Activated B cell treated with CpG ODN at 0.5 μM for 24 hours (primary cell): ENCODE data around the gene MRPL12. TPM values are rescaled to one million over a fixed set of nuclear protein-coding genes. Genes with fewer than 3 reads are reported as not detected.

ENCODE experiments used
- ATAC-seq: fragments of 200-7000 bp; cut with Tn5 transposase; one replicate; pipeline ENCODE4 v1.10.0; 2021; ENCODE audit warnings: low read depth, mild to moderate bottlenecking, moderate library complexity
- CTCF ChIA-PET: fragments of 350-600 bp; sonication (Branson Sonifier 250); formaldehyde crosslinking; loops from one replicate; lab custom pipeline; 2021; ENCODE audit warnings: antibody characterized with exemption; lab: Charles Lee
- POLR2A ChIA-PET: fragments of 350-600 bp; sonication (Branson Sonifier 250); formaldehyde crosslinking; loops from one replicate; lab custom pipeline; 2021; ENCODE audit warnings: antibody characterized with exemption; lab: Charles Lee
- DNase-seq: peaks from one replicate; pipeline ENCODE4 v3.0.0; 2022
- H3K27ac Mint-ChIP-seq: one replicate; pipeline ENCODE4 v1.8.0; 2020; ENCODE audit warnings: mixed read lengths
- H3K27me3 Mint-ChIP-seq: one replicate; pipeline ENCODE4 v1.8.0; 2021; ENCODE audit warnings: mixed read lengths
- H3K36me3 Mint-ChIP-seq: one replicate; pipeline ENCODE4 v1.8.0; 2021; ENCODE audit warnings: low read depth, mixed read lengths
- H3K4me1 Mint-ChIP-seq: one replicate; pipeline ENCODE4 v1.8.0; 2021; ENCODE audit warnings: mixed read lengths
- H3K4me3 Mint-ChIP-seq: one replicate; pipeline ENCODE4 v1.8.0; 2020; ENCODE audit warnings: mild to moderate bottlenecking, mixed read lengths
- H3K9me3 Mint-ChIP-seq: one replicate; pipeline ENCODE4 v1.8.0; 2020; ENCODE audit warnings: mixed read lengths
- CTCF ChIP-seq: fragments of 200-600 bp; IDR thresholded peaks from one replicate; pipeline ENCODE4 v1.8.0; 2022; ENCODE audit warnings: antibody characterized with exemption, mild to moderate bottlenecking
- intact Hi-C: fragments of 100-400 bp; cut with micrococcal nuclease; formaldehyde crosslinking; loops from one replicate; pipeline ENCODE4 v1.15.1; 2024
- total RNA-seq: library from RNA; stranded (reverse); gene quantifications from 2 replicates; pipeline ENCODE4 v1.2.3, GENCODE V29; 2022

The MRPL12 gene
- total RNA-seq, 1 donor from 2014 or later = 68.8 TPM

GRCh38 chr17:81740395-81740961 is 37.3 kb downstream of the MRPL12 start:
- no peak overlapping the region for H3K27ac Mint-ChIP-seq
- DNase-seq (no peak), ATAC-seq (no peak)
- peaks cover 6% of the 10 kb centered on the region for H3K27me3 Mint-ChIP-seq
- no peak overlapping the region for H3K4me3 Mint-ChIP-seq
- peaks cover 10% of the 10 kb centered on the region for H3K4me1 Mint-ChIP-seq
- CTCF ChIA-PET = no interaction called here
- no peaks in the 10 kb centered on the region for H3K36me3 Mint-ChIP-seq
- POLR2A ChIA-PET = no interaction called here
- no peak for TF ChIP-seq CTCF
- no peaks in the 10 kb centered on the region for H3K9me3 Mint-ChIP-seq
- intact Hi-C loops = no loop called here

- ATAC-seq (no peak), DNase-seq (no peak)
- Mint-ChIP-seq H3K27ac (no peak overlapping the region), H3K27me3 (peaks cover 6% of the 10 kb centered on the region), H3K9me3 (no peaks in the 10 kb centered on the region), H3K36me3 (no peaks in the 10 kb centered on the region), H3K4me3 (no peak overlapping the region), H3K4me1 (peaks cover 4% of the 10 kb centered on the region)
- POLR2A ChIA-PET = no interaction called here
- CTCF ChIA-PET = no interaction called here
- no peak for TF ChIP-seq CTCF
- intact Hi-C loops = no loop called here
Observed at GRCh38 chr17:81741049-81741593, 38.0 kb downstream of the MRPL12 start.

GRCh38 chr17:81741594-81742452 is 38.7 kb downstream of the MRPL12 start:
- Mint-ChIP-seq H3K4me1 (no peaks in the 10 kb centered on the region), H3K9me3 (no peaks in the 10 kb centered on the region), H3K27ac (no peak overlapping the region), H3K4me3 (no peak overlapping the region), H3K36me3 (no peaks in the 10 kb centered on the region), H3K27me3 (peaks cover 6% of the 10 kb centered on the region)
- intact Hi-C loops = no loop called here
- ChIA-PET CTCF (no interaction called here), POLR2A (no interaction called here)
- no peak for ATAC-seq
- TF ChIP-seq CTCF = no peak
- DNase-seq = no peak

Other genes starting within 250 kb of the MRPL12 start
- gene ACTG1, start 190.6 kb upstream of the MRPL12 start, total RNA-seq = 2,863 and 2,949 TPM in 2 replicates
- gene FSCN2, start 175.0 kb upstream of the MRPL12 start, total RNA-seq = 3.2 and 5.5 TPM in 2 replicates
- gene FAAP100, start 151.0 kb upstream of the MRPL12 start, total RNA-seq = 42.6 and 48.2 TPM in 2 replicates
- gene NPLOC4, start 66.3 kb upstream of the MRPL12 start, total RNA-seq = 96.8 and 132 TPM in 2 replicates
- 0.34 and 0.95 TPM in 2 replicates for gene TSPAN10, start 66.2 kb upstream of the MRPL12 start, total RNA-seq
- gene PDE6G, start 46.8 kb upstream of the MRPL12 start, total RNA-seq = 0.42 and 1.2 TPM in 2 replicates
- 36.7 and 37.3 TPM in 2 replicates for gene OXLD1, start 36.8 kb upstream of the MRPL12 start, total RNA-seq
- 34.7 and 41.3 TPM in 2 replicates for gene CCDC137, start 36.6 kb upstream of the MRPL12 start, total RNA-seq
- 30.7 and 33.3 TPM in 2 replicates for gene ARL16, start 19.6 kb upstream of the MRPL12 start, total RNA-seq
- gene HGS, start 19.4 kb upstream of the MRPL12 start, total RNA-seq = 132 and 151 TPM in 2 replicates
- 6.1 and 6.4 TPM in 2 replicates for gene SLC25A10, start 8.9 kb downstream of the MRPL12 start, total RNA-seq
- 0.20 TPM in 1 of 2 replicates, not detected in the other for gene GCGR, start 100.8 kb downstream of the MRPL12 start, total RNA-seq
- 75.0 and 90.4 TPM in 2 replicates for gene MCRIP1, start 129.9 kb downstream of the MRPL12 start, total RNA-seq
- gene PPP1R27, start 131.7 kb downstream of the MRPL12 start, total RNA-seq = not detected in 2 replicates
- 202 and 225 TPM in 2 replicates for gene P4HB, start 157.2 kb downstream of the MRPL12 start, total RNA-seq
- 396 and 464 TPM in 2 replicates for gene ARHGDIA, start 168.0 kb downstream of the MRPL12 start, total RNA-seq
- gene ALYREF, start 188.2 kb downstream of the MRPL12 start, total RNA-seq = 85.3 and 99.3 TPM in 2 replicates
- 64.2 and 83.8 TPM in 2 replicates for gene ANAPC11, start 188.4 kb downstream of the MRPL12 start, total RNA-seq
- gene NPB, start 198.9 kb downstream of the MRPL12 start, total RNA-seq = 0.24 and 0.27 TPM in 2 replicates
- 40.3 and 44.1 TPM in 2 replicates for gene PCYT2, start 208.0 kb downstream of the MRPL12 start, total RNA-seq
- 57.6 and 66.4 TPM in 2 replicates for gene SIRT7, start 214.8 kb downstream of the MRPL12 start, total RNA-seq
- 27.9 and 30.7 TPM in 2 replicates for gene MAFG, start 224.4 kb downstream of the MRPL12 start, total RNA-seq
- gene PYCR1, start 233.9 kb downstream of the MRPL12 start, total RNA-seq = 28.5 and 37.2 TPM in 2 replicates
- not detected in 2 replicates for gene MYADML2, start 243.9 kb downstream of the MRPL12 start, total RNA-seq